ENCODE results near the gene PCSK4. TPM values are rescaled to one million over a fixed set of nuclear protein-coding genes. Genes with fewer than 3 reads are reported as not detected.

PCSK4 gene
- total and polyA plus RNA-seq, 2 of the 13 experiments (the other 11 are each of a cell fraction or from before 2014, with no cell fraction given), result 2.0 to 2.7 TPM

DNA sequence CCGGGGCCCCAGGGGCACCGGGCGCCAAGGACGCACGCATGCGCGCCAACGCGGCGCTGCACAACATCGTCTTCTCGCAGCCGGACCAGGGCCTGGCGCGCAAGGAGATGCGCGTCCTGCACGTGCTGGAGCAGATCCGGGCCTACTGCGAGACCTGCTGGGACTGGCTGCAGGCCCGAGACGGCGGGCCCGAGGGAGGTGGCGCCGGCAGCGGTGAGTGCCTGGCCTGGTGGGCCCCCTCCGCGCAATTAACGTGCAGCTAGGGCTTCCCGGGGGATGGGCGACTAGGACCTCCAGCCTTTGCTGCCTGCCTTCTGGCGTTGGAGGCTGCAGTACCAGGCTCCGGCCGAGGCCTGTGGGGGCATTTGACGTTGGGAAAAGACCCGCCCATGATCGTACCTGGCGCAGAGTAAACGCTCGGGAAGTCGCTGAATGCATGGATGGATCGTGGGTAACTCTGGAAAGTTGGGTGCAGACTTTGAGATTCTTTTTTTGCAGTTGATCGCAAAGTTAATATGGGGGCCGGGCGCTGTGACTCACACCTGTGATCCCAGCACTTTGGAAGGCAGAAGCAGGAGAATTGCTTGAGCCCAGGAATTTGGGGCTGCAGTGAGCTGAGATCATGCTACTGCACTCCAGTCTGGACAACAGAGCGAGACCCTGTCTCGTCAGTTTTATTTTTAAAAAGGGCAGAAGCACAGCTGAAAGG lies 33.0 kb downstream of the PCSK4 start (continued):
- TF ChIP-seq CTCF (CRISPR knock-in tag; IDR thresholded peaks at IDR 0.05), result peak; percentile 26; the same call in 1 of the 2 replicates
- TF ChIP-seq ZNF558 (CRISPR knock-in tag; IDR thresholded peaks at IDR 0.05; ENCODE audit: borderline replicate concordance), result no peak
- TF ChIP-seq ZBTB7A (CRISPR knock-in tag; IDR thresholded peaks at IDR 0.05), result no peak
- TF ChIP-seq U2AF2 (IDR thresholded peaks at IDR 0.05; ENCODE audit: low read depth, low read length), result no peak
- no peak for TF ChIP-seq IKZF1 (IDR thresholded peaks at IDR 0.05)
- TF ChIP-seq BHLHE40 (IDR thresholded peaks at IDR 0.05; ENCODE audit: low read length), result peak; percentile 11; the same call in 1 of the 2 replicates
- no peak for TF ChIP-seq SRY (CRISPR knock-in tag; IDR thresholded peaks at IDR 0.05)
- no peak for TF ChIP-seq NFIB (CRISPR knock-in tag; IDR thresholded peaks at IDR 0.05; ENCODE audit: borderline replicate concordance)
- TF ChIP-seq ZNF768 (CRISPR knock-in tag; IDR thresholded peaks at IDR 0.05), result peak; percentile 16; the same call in 1 of the 2 replicates
- 0 out of 2 replicates have a peak, but pooled peaks have one; percentile 34 for TF ChIP-seq ZFP90 (CRISPR knock-in tag; IDR thresholded peaks at IDR 0.05; ENCODE audit: borderline replicate concordance)
- peak; percentile 80; the same call in 1 of the 2 replicates for TF ChIP-seq CENPT (CRISPR knock-in tag; IDR thresholded peaks at IDR 0.05; ENCODE audit: low read depth)
- TF ChIP-seq ZHX1 (CRISPR knock-in tag; IDR thresholded peaks at IDR 0.05; ENCODE audit: low read depth), result peak; percentile 63; the same call in 1 of the 2 replicates
- no peak for TF ChIP-seq SOX6 (IDR thresholded peaks at IDR 0.05)
- TF ChIP-seq SOX6 (CRISPR knock-in tag; IDR thresholded peaks at IDR 0.05), result no peak
- 0 out of 2 replicates have a peak, but pooled peaks have one; percentile 39 for TF ChIP-seq GABPB1 (CRISPR knock-in tag; IDR thresholded peaks at IDR 0.05)
- no peak for TF ChIP-seq ZKSCAN8 (CRISPR knock-in tag; IDR thresholded peaks at IDR 0.05; ENCODE audit: borderline replicate concordance)
- TF ChIP-seq ZNF430 (CRISPR knock-in tag; IDR thresholded peaks at IDR 0.05), result no peak

Data from HepG2 (cell line).